NCI-H69 (cell line): ENCODE measurements around the gene EGR4.

Experiments used
- DNase-seq: peaks from one replicate; lab custom pipeline; 2025; lab: John Stamatoyannopoulos, UW

EGR4 gene

GRCh38 chr2:73290049-73290839, 3.1 kb downstream of the EGR4 start:
- DNase-seq = peak; percentile 67

- no peak for DNase-seq
Observed at GRCh38 chr2:73289304-73289703, 4.0 kb downstream of the EGR4 start.

- DNase-seq = no peak
Observed at GRCh38 chr2:73286134-73286655, 7.2 kb downstream of the EGR4 start.

GRCh38 chr2:73285159-73285739, 8.1 kb downstream of the EGR4 start:
- peak; percentile 27 for DNase-seq

GRCh38 chr2:73284296-73285158, 8.8 kb downstream of the EGR4 start, which contains the start of gene FBXO41:
Gene FBXO41 (minus strand): TSS chr2:73284478. CDS start chr2:73269630, 14,848 bp downstream.
- peak; percentile 84 for DNase-seq

GRCh38 chr2:73283545-73284295, 9.6 kb downstream of the EGR4 start:
- DNase-seq = peak; percentile 65

- no peak for DNase-seq
Observed at GRCh38 chr2:73282924-73283544, 10.3 kb downstream of the EGR4 start.

- DNase-seq = no peak
Observed at GRCh38 chr2:73281244-73281643, 12.1 kb downstream of the EGR4 start.

GRCh38 chr2:73279852-73280251, 13.5 kb downstream of the EGR4 start:
- DNase-seq = no peak

- DNase-seq = no peak
Observed at GRCh38 chr2:73272270-73272669, 21.1 kb downstream of the EGR4 start.

GRCh38 chr2:73269686-73270465, 23.5 kb downstream of the EGR4 start:
- DNase-seq = peak; percentile 38

GRCh38 chr2:73268830-73269685, 24.3 kb downstream of the EGR4 start:
- peak; percentile 88 for DNase-seq

GRCh38 chr2:73268366-73268829, 24.9 kb downstream of the EGR4 start:
- DNase-seq = peak; percentile 62

GRCh38 chr2:73267008-73267407, 26.3 kb downstream of the EGR4 start:
- no peak for DNase-seq

GRCh38 chr2:73266061-73266901, 27.1 kb downstream of the EGR4 start:
- no peak for DNase-seq

GRCh38 chr2:73265298-73266060, 27.9 kb downstream of the EGR4 start:
- no peak for DNase-seq

- DNase-seq = no peak
Observed at GRCh38 chr2:73264783-73265182, 28.6 kb downstream of the EGR4 start.

GRCh38 chr2:73264332-73264606, 29.1 kb downstream of the EGR4 start:
- DNase-seq = no peak
